GM10266 (cell line): Measurements from ENCODE around the gene NACC2.

Source experiments
- DNase-seq: peaks from one replicate; pipeline ENCODE4 v3.0.0; 2012; ENCODE audit errors: extremely low spot score
- CTCF ChIP-seq: IDR thresholded peaks from 2 replicates; pipeline ENCODE4 v1.5.1; 2012; ENCODE audit warnings: mild to moderate bottlenecking, low read depth; ENCODE audit not compliant: control insufficient read depth, insufficient read depth; ENCODE audit errors: missing control alignments

The NACC2 gene

DNA sequence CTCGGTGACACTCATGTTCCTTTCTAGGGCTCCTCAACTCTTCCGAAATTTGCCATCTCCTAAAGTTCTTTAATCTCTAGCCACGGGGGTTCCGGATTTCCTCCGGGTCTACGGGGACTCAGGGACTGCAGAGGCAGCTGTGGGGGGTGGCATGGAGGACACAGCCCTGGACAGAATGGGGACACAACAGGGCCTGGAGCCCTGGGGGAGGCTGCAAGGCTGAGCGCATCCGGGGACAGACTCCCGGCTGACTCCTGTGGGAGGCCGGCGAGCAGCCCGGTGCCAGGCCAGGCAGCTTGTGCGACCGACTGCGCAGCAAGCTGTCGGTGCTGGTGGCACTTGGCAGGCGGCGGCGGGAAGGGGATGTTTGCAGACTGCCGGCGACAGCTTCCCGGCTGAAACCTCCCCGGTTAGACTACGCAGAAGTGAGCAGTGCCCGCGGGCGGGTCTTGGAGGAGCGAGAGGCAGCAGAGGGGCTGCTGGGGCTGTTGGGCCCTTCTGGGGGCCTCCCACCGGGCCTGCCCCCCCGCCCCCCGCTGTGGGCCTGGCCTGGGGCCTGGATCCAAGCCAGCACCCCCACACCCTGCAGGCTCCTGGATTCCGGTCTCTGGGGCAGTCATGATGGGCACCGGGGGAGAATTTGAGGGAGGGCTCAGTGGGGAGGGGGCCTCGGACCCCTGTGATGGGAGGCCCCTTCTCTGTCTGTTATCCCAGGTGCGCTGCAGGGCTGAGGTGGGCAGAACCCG, 105.2 kb downstream of the NACC2 start:
- no peak for TF ChIP-seq CTCF
- DNase-seq, result no peak

GRCh38 chr9:135989157-135989556, 105.9 kb downstream of the NACC2 start:
- no peak for TF ChIP-seq CTCF

DNA sequence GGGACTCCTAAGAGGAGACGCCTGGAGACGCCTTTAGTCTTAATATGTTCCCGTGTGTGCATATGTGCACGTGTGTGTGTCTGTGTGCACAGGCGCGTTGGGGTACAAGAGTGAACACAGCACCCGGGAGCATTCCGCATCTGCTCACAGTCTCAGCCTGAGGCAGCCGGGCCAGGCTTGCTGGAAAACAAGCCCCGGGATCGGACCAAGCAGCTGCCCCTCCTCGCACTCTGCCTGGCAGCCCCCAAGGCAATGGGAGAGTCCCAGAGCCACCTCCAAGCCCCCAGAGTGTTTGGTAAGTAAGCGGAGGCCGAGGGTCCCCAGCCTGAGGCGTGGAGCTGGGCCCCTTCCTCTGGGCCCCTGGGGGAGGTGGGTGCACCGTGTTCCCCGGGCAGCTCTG, 106.6 kb downstream of the NACC2 start:
- TF ChIP-seq CTCF, result no peak
- DNase-seq, result no peak

More at GRCh38 chr9:135989157-135989556, 105.9 kb downstream of the NACC2 start:
- no peak for DNase-seq

DNA sequence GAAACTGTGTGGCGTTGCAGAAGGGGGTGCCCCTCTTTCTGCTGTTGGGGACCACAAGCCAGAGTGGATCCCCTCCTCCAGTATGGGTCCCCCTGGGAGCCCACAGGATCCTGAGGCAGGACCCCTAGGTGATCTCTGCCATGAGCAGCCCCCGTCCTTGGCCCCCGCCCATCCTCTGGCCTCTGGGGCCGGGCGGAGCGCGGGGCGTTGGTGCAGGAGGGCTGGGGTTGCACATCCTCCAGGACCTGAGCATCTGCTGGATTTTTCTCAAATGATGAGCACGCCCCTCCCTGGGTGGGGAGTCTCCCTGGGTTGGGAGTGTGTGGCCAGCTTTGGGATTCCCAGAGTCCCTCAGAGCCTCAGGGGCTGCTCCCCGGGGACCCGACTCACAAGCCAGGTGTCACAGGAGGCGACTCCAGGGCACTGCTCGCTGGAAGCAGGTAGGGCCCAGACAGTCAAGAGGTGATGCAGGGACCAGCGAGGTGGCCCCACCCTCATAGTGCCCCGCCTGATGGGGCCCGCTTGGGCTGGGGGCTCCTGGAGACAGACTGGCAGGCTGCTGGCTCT, 107.2 kb downstream of the NACC2 start:
- no peak for TF ChIP-seq CTCF
- no peak for DNase-seq

GRCh38 chr9:135986605-135987004, 108.5 kb downstream of the NACC2 start:
- no peak for TF ChIP-seq CTCF
- DNase-seq, result no peak

DNA sequence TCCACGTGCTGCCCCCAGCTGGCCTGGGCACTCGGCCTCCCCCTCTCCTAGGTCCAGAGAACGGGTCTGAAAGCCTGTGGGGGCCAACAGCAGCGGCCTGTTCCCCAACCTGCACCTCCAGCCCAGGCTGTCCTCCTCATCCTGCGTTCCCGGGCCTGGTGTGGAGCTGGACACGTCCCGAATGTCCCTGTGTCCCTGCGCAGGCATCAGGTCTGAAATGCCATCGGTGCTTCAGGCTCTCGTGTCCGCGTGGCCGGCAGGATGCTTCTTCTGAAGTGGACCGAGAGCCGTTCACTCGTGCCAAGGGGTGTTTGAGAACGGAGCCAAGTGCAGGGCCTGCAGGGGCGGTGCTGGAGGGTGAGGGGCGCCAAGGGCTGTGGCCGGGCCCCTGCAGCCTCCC, 109.2 kb downstream of the NACC2 start:
- TF ChIP-seq CTCF, result no peak

DNA sequence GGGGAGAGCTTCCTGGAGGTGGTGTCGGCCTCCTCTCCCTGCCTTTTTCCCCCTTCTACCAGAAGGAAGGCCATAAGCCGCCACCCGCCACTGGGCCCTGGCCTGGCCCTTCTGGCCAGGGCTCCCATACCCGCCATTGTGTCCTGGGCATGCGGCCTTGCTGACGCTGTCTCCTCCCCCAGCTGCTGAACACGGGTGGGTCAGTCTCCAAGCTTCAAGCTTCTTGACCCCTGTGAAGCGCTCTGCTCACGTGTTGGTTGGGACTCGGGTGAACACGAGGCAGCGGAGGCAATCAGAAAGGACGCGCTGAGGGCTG, 109.7 kb downstream of the NACC2 start:
- no peak for TF ChIP-seq CTCF
- no peak for DNase-seq

More for the DNA sequence above, 109.2 kb downstream of the NACC2 start:
- DNase-seq, result no peak
